ENCODE data around the gene HOXB5. TPM values are rescaled to one million over a fixed set of nuclear protein-coding genes. Genes with fewer than 3 reads are reported as not detected.
A peak's percentile ranks its signal among the peaks of the same experiment; 100 is the strongest.

Gene HOXB5
- total RNA-seq, 1 experiment from 2014 or later: 19.8 TPM

GRCh38 chr17:48579760-48580554 is 13.6 kb downstream of the HOXB5 start:
- intact Hi-C loops (cut with micrococcal nuclease): no loop called here
- Histone ChIP-seq H3K4me3 (replicated peaks in 1 of 2; ENCODE audit: low read depth in 1 of 2, low read length in 2 of 2) (peak overlapping the region; percentile 57 to 58), H4K20me1 (ENCODE audit: insufficient read depth) (no peaks in the 10 kb centered on the region), H3K27me3 (ENCODE audit: insufficient read depth, low read length) (no peaks in the 10 kb centered on the region), H3K4me1 (ENCODE audit: control insufficient read depth in 1 of 2, insufficient read depth in 2 of 2, low read length in 2 of 2) (peaks cover 16 to 47% of the 10 kb centered on the region in 2 experiments), H3K36me3 (ENCODE audit: control insufficient read depth in 1 of 2, insufficient read depth in 2 of 2, low read length in 2 of 2) (no peaks in the 10 kb centered on the region), H3K9me2 (ENCODE audit: insufficient read depth) (no peaks in the 10 kb centered on the region), H2AFZ (ENCODE audit: low read depth, low read length, poor library complexity, severe bottlenecking) (no peak overlapping the region), H3K27ac (ENCODE audit: low read depth, low read length) (peak overlapping the region; percentile 91), H3K9me3 (ENCODE audit: control insufficient read depth in 1 of 2, insufficient read depth in 1 of 2, low read depth in 1 of 2, low read length in 2 of 2) (no peaks in the 10 kb centered on the region), H3K4me2 (ENCODE audit: low read length) (peak overlapping the region; percentile 98), H3K9ac (ENCODE audit: low read length) (peak overlapping the region; percentile 63), H3K79me2 (ENCODE audit: insufficient read depth, low read length) (peaks cover 90% of the 10 kb centered on the region)
- DNase-seq (ENCODE audit: low read depth, low spot score): no peak
- TF ChIP-seq JUND (IDR thresholded peaks at IDR 0.05) (no peak), SRF (IDR thresholded peaks at IDR 0.05; ENCODE audit: low read depth) (no peak), POLR2AphosphoS5 (IDR thresholded peaks at IDR 0.05; ENCODE audit: low read depth, low read length) (no peak), FOSL1 (IDR thresholded peaks at IDR 0.05; ENCODE audit: low read depth) (no peak), TCF7L2 (IDR thresholded peaks at IDR 0.05; ENCODE audit: borderline replicate concordance, extremely low read depth, insufficient read depth, insufficient read length) (no peak), REST (IDR thresholded peaks at IDR 0.05; ENCODE audit: low read depth) (no peak), MAX (IDR thresholded peaks at IDR 0.05) (no peak), SIN3A (IDR thresholded peaks at IDR 0.05; ENCODE audit: low read depth) (no peak), ATF3 (IDR thresholded peaks at IDR 0.05) (no peak), RAD21 (IDR thresholded peaks at IDR 0.05; ENCODE audit: low read depth) (no peak), SP1 (IDR thresholded peaks at IDR 0.05; ENCODE audit: low read depth) (no peak)
- POLR2A ChIA-PET: no interaction called here
- RAD21 ChIA-PET (ENCODE audit: low non-redundant PET in 1 of 2, low total read pairs in 2 of 2, uncharacterized antibody in 2 of 2, unreplicated experiment in 2 of 2): interaction anchor here in 1 of 2 experiments (0.7 kb wide), 1 partner anchor 27 kb away, joined by 3 read pairs; no protein-coding TSS in a partner anchor
- ATAC-seq: no peak
- CTCF ChIA-PET: interaction anchor here (2.0 kb wide), 1 partner anchor 314 kb away, joined by 5 read pairs; no protein-coding TSS in a partner anchor
- no TSS peak for BruUV-seq (replicated peaks)

All from HCT116 (cell line).